HCT116 (cell line): Measurements from ENCODE around the gene SDC3. TPM values are rescaled to one million over a fixed set of nuclear protein-coding genes. Genes with fewer than 3 reads are reported as not detected.

Source experiments
- ATAC-seq: fragments of 200-7000 bp; cut with Tn5 transposase; 2 replicates; pipeline ENCODE4 v1.9.1; 2020; ENCODE audit warnings: mild to moderate bottlenecking, moderate library complexity
- BruUV-seq: library from RNA; stranded (reverse); fragments of 400-500 nt; replicated peaks from 2 replicates; lab custom pipeline; 2021; lab: Mats Ljungman, UMichigan
- CTCF ChIA-PET: fragments of 300-600 bp; sonication (Branson Sonifier 250); formaldehyde crosslinking; loops from one replicate; lab custom pipeline; 2021; ENCODE audit warnings: antibody characterized with exemption; lab: Charles Lee
- POLR2A ChIA-PET: fragments of 300-600, 350-600 bp; sonication (Branson Sonifier 250); formaldehyde crosslinking; loops from one replicate; lab custom pipeline; 2021; ENCODE audit warnings: antibody characterized with exemption; lab: Charles Lee
- RAD21 ChIA-PET, 2 experiments: fragments of 300-600 bp; sonication (Branson Sonifier 250); formaldehyde crosslinking; loops; one replicate each; lab custom pipeline; 2023; ENCODE audit warnings: low total read pairs in 2 of 2; ENCODE audit not compliant: uncharacterized antibody in 2 of 2, unreplicated experiment in 2 of 2, low non-redundant PET in 1 of 2; lab: Charles Lee
- DNase-seq: peaks from one replicate; pipeline ENCODE4 v3.0.0-alpha.2; 2010; ENCODE audit warnings: low read depth, low spot score
- H2AFZ ChIP-seq: fragments of 200-600 bp; shearing (Covaris generic), sonication (generic); 2 replicates; pipeline ENCODE4 v1.6.1; 2017; ENCODE audit warnings: low read depth, mixed run types, mixed read lengths, antibody characterized with exemption, low read length; ENCODE audit not compliant: poor library complexity, severe bottlenecking
- H3K27ac ChIP-seq: 2 replicates; pipeline ENCODE4 v1.5.1; 2012; ENCODE audit warnings: low read depth, low read length
- H3K27me3 ChIP-seq: fragments of 200-600 bp; sonication (generic); 2 replicates; pipeline ENCODE4 v1.6.1; 2016; ENCODE audit warnings: mixed run types, low read length, mixed read lengths; ENCODE audit not compliant: insufficient read depth
- H3K36me3 ChIP-seq, 2 experiments: fragments of 200-500 bp in 1 of 2; fragments of 200-600 bp in 1 of 2; sonication (Bioruptor generic) in 1 of 2; sonication (generic) in 1 of 2; 2 replicates each; pipeline versions ENCODE4 v1.5.1 to v1.6.1; 2014 to 2016; ENCODE audit warnings: low read length in 2 of 2, inconsistent platforms in 1 of 2, mixed read lengths in 1 of 2, mixed run types in 1 of 2; ENCODE audit not compliant: insufficient read depth in 2 of 2, control insufficient read depth in 1 of 2
- H3K4me1 ChIP-seq, 2 experiments: fragments of 200-600 bp in 1 of 2; sonication (generic) in 1 of 2; 2 replicates each; pipeline versions ENCODE4 v1.5.1 to v1.6.1; 2012 to 2017; ENCODE audit warnings: low read length in 2 of 2, inconsistent platforms in 1 of 2, mild to moderate bottlenecking in 1 of 2, mixed read lengths in 1 of 2, mixed run types in 1 of 2, moderate library complexity in 1 of 2; ENCODE audit not compliant: insufficient read depth in 2 of 2, control insufficient read depth in 1 of 2
- H3K4me2 ChIP-seq: fragments of 200-600 bp; sonication (generic); 2 replicates; pipeline ENCODE4 v1.6.1; 2017; ENCODE audit warnings: mixed run types, low read length, mixed read lengths
- H3K4me3 ChIP-seq, 2 experiments: fragments of 200-600 bp in 1 of 2; sonication (generic) in 1 of 2; replicated peaks in 1 of 2; 2 replicates each; pipeline ENCODE4 v1.5.1; 2011 to 2016; ENCODE audit warnings: low read length in 2 of 2, control low read depth in 1 of 2, low read depth in 1 of 2, mild to moderate bottlenecking in 1 of 2, mixed read lengths in 1 of 2, mixed run types in 1 of 2
- H3K79me2 ChIP-seq: fragments of 200-600 bp; sonication (generic); 2 replicates; pipeline ENCODE4 v1.6.1; 2017; ENCODE audit warnings: mild to moderate bottlenecking, mixed run types, low read length, moderate library complexity, mixed read lengths; ENCODE audit not compliant: insufficient read depth
- H3K9ac ChIP-seq: fragments of 200-600 bp; sonication (generic); 2 replicates; pipeline ENCODE4 v1.6.1; 2016; ENCODE audit warnings: low read length, mixed read lengths
- H3K9me2 ChIP-seq: fragments of 200-600 bp; sonication (generic), shearing (Covaris generic); 2 replicates; pipeline ENCODE4 v1.6.1; 2017; ENCODE audit warnings: mixed run types, mild to moderate bottlenecking, moderate library complexity; ENCODE audit not compliant: insufficient read depth
- H3K9me3 ChIP-seq, 2 experiments: fragments of 200-500 bp in 1 of 2; fragments of 200-600 bp in 1 of 2; sonication (Bioruptor generic) in 1 of 2; sonication (generic) in 1 of 2; 2 replicates each; pipeline ENCODE4 v1.6.1; 2014 to 2017; ENCODE audit warnings: low read length in 2 of 2, mixed read lengths in 2 of 2, inconsistent platforms in 1 of 2, low read depth in 1 of 2, mild to moderate bottlenecking in 1 of 2, mixed run types in 1 of 2, moderate library complexity in 1 of 2; ENCODE audit not compliant: control insufficient read depth in 1 of 2, insufficient read depth in 1 of 2
- H4K20me1 ChIP-seq: fragments of 200-600 bp; sonication (generic), shearing (Covaris generic); 2 replicates; pipeline ENCODE4 v1.6.1; 2017; ENCODE audit warnings: mixed run types, mild to moderate bottlenecking, moderate library complexity; ENCODE audit not compliant: insufficient read depth
- CBX3 ChIP-seq: IDR thresholded peaks from 2 replicates; pipeline ENCODE4 v1.6.1; 2012; ENCODE audit warnings: low read depth
- CEBPB ChIP-seq: IDR thresholded peaks from 2 replicates; pipeline ENCODE4 v1.6.1; 2012; ENCODE audit warnings: low read depth
- EGR1 ChIP-seq: IDR thresholded peaks from 2 replicates; pipeline ENCODE4 v1.6.1; 2012; ENCODE audit warnings: low read depth
- EZH2 ChIP-seq: fragments of 200-600 bp; sonication (generic); IDR thresholded peaks from 2 replicates; pipeline ENCODE4 v1.6.1; 2017; ENCODE audit warnings: antibody characterized with exemption, mixed run types
- EZH2phosphoT487 ChIP-seq: fragments of 200-600 bp; IDR thresholded peaks from 2 replicates; pipeline ENCODE4 v1.6.1; 2018; ENCODE audit warnings: antibody characterized with exemption, borderline replicate concordance
- FOSL1 ChIP-seq: IDR thresholded peaks from 2 replicates; pipeline ENCODE4 v1.6.1; 2012; ENCODE audit warnings: low read depth
- JUND ChIP-seq: IDR thresholded peaks from 2 replicates; pipeline ENCODE4 v1.6.1; 2012
- POLR2A ChIP-seq: IDR thresholded peaks from 2 replicates; pipeline ENCODE4 v1.7.0; 2011; ENCODE audit warnings: borderline replicate concordance; ENCODE audit not compliant: insufficient read depth, insufficient read length; ENCODE audit errors: extremely low read depth
- RAD21 ChIP-seq: IDR thresholded peaks from 2 replicates; pipeline ENCODE4 v1.6.1; 2012; ENCODE audit warnings: low read depth, mild to moderate bottlenecking
- SP1 ChIP-seq: IDR thresholded peaks from 2 replicates; pipeline ENCODE4 v1.6.1; 2012; ENCODE audit warnings: low read depth
- SRF ChIP-seq: IDR thresholded peaks from 2 replicates; pipeline ENCODE4 v1.6.1; 2012; ENCODE audit warnings: low read depth
- TCF7L2 ChIP-seq: IDR thresholded peaks from 2 replicates; pipeline ENCODE4 v1.7.0; 2011; ENCODE audit warnings: borderline replicate concordance, inconsistent platforms; ENCODE audit not compliant: insufficient read depth, insufficient read length; ENCODE audit errors: extremely low read depth
- YY1 ChIP-seq: IDR thresholded peaks from 2 replicates; pipeline ENCODE4 v1.6.1; 2011; ENCODE audit warnings: low read length, low read depth, moderate library complexity, mild to moderate bottlenecking; ENCODE audit not compliant: insufficient replicate concordance; ENCODE audit errors: extremely low read depth
- ZFX ChIP-seq: fragments of 450-650 bp; IDR thresholded peaks from 2 replicates; pipeline ENCODE4 v1.6.1; 2017
- ZNF274 ChIP-seq: fragments of 200-500 bp; sonication (Bioruptor generic); IDR thresholded peaks from 2 replicates; pipeline ENCODE4 v1.6.1; 2014; ENCODE audit warnings: mild to moderate bottlenecking, low read depth, low read length, inconsistent platforms
- intact Hi-C: fragments of 100-400 bp; cut with micrococcal nuclease; formaldehyde crosslinking; loops from 2 replicates; pipeline ENCODE4 v1.10.0; 2022
- total RNA-seq: library from RNA; stranded (reverse); gene quantifications from one replicate; pipeline ENCODE4 v1.2.1, GENCODE V29; 2021; ENCODE audit not compliant: unreplicated experiment
- TF ChIP-seq, protein P1 (sequence below): IDR thresholded peaks from 2 replicates; pipeline ENCODE4 v1.6.1; 2011; ENCODE audit warnings: mild to moderate bottlenecking, low read length, moderate library complexity; ENCODE audit not compliant: insufficient replicate concordance; ENCODE audit errors: extremely low read depth
- TF ChIP-seq, protein P2 (sequence below): IDR thresholded peaks from 2 replicates; pipeline ENCODE4 v1.6.1; 2012; ENCODE audit warnings: low read depth
- TF ChIP-seq, protein P3 (sequence below): IDR thresholded peaks from 2 replicates; pipeline ENCODE4 v1.6.1; 2012
- TF ChIP-seq, protein P4 (sequence below), 3 experiments: fragments of 200-600 bp in 1 of 3; sonication (generic) in 1 of 3; IDR thresholded peaks in 2 of 3; conservative IDR thresholded peaks in 1 of 3; 2 replicates each; pipeline ENCODE4 v1.5.1; 2012 to 2017; ENCODE audit warnings: low read depth in 2 of 3, low read length in 2 of 3, antibody characterized with exemption in 1 of 3, borderline replicate concordance in 1 of 3, control low read depth in 1 of 3, mild to moderate bottlenecking in 1 of 3, mixed read lengths in 1 of 3, mixed run types in 1 of 3, moderate library complexity in 1 of 3; ENCODE audit not compliant: insufficient read depth in 1 of 3
- TF ChIP-seq, protein P5 (sequence below): IDR thresholded peaks from 2 replicates; pipeline ENCODE4 v1.6.1; 2012

SDC3 gene
- total RNA-seq, 1 experiment from 2014 or later = 40.1 TPM

DNA sequence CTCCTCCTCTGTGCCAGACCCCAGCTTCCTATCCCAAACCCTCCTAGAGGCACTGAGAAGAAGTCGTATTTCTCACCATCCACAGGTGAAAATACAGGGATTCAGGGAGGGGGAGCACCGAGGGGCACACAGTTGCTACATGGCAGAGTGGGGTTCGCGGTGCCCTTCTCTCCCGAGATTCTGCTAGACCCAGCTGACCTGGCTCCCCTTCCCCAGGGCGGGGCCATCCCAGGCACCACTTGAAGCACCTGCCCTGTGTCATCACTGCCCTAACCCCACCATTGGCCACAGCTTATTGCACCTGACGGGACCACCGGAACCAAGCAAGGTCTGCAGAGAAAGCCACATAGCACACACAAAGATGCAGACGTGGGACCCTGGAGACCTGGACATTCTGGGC lies 30.5 kb downstream of the SDC3 start:
- no peak for DNase-seq
- ATAC-seq = no peak
- H3K4me1 ChIP-seq = no peaks in the 10 kb centered on the region
- no peaks in the 10 kb centered on the region for H3K79me2 ChIP-seq
- no peak overlapping the region for H3K4me3 ChIP-seq
- no peaks in the 10 kb centered on the region for H3K9me3 ChIP-seq
- ChIA-PET RAD21 (no interaction called here), CTCF (interaction anchor here (1.1 kb wide), 1 partner anchor 32 kb away, joined by 3 read pairs; no protein-coding TSS in a partner anchor), POLR2A (no interaction called here)
- H3K9ac ChIP-seq = no peak overlapping the region
- no peaks in the 10 kb centered on the region for H4K20me1 ChIP-seq
- no peak overlapping the region for H2AFZ ChIP-seq
- H3K27ac ChIP-seq = no peak overlapping the region
- intact Hi-C loops = no loop called here
- no peaks in the 10 kb centered on the region for H3K9me2 ChIP-seq
- no TSS peak for BruUV-seq
- TF ChIP-seq, protein P1, sequence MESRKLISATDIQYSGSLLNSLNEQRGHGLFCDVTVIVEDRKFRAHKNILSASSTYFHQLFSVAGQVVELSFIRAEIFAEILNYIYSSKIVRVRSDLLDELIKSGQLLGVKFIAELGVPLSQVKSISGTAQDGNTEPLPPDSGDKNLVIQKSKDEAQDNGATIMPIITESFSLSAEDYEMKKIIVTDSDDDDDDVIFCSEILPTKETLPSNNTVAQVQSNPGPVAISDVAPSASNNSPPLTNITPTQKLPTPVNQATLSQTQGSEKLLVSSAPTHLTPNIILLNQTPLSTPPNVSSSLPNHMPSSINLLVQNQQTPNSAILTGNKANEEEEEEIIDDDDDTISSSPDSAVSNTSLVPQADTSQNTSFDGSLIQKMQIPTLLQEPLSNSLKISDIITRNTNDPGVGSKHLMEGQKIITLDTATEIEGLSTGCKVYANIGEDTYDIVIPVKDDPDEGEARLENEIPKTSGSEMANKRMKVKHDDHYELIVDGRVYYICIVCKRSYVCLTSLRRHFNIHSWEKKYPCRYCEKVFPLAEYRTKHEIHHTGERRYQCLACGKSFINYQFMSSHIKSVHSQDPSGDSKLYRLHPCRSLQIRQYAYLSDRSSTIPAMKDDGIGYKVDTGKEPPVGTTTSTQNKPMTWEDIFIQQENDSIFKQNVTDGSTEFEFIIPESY = no peak
- TF ChIP-seq SRF = no peak
- no peak for TF ChIP-seq YY1
- TF ChIP-seq CBX3 = no peak
- TF ChIP-seq, protein P2, sequence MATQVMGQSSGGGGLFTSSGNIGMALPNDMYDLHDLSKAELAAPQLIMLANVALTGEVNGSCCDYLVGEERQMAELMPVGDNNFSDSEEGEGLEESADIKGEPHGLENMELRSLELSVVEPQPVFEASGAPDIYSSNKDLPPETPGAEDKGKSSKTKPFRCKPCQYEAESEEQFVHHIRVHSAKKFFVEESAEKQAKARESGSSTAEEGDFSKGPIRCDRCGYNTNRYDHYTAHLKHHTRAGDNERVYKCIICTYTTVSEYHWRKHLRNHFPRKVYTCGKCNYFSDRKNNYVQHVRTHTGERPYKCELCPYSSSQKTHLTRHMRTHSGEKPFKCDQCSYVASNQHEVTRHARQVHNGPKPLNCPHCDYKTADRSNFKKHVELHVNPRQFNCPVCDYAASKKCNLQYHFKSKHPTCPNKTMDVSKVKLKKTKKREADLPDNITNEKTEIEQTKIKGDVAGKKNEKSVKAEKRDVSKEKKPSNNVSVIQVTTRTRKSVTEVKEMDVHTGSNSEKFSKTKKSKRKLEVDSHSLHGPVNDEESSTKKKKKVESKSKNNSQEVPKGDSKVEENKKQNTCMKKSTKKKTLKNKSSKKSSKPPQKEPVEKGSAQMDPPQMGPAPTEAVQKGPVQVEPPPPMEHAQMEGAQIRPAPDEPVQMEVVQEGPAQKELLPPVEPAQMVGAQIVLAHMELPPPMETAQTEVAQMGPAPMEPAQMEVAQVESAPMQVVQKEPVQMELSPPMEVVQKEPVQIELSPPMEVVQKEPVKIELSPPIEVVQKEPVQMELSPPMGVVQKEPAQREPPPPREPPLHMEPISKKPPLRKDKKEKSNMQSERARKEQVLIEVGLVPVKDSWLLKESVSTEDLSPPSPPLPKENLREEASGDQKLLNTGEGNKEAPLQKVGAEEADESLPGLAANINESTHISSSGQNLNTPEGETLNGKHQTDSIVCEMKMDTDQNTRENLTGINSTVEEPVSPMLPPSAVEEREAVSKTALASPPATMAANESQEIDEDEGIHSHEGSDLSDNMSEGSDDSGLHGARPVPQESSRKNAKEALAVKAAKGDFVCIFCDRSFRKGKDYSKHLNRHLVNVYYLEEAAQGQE = no peak
- no peak for TF ChIP-seq EZH2phosphoT487
- TF ChIP-seq EZH2 = no peak
- no peak for TF ChIP-seq POLR2A
- no peak for TF ChIP-seq ZNF274
- TF ChIP-seq, protein P3, sequence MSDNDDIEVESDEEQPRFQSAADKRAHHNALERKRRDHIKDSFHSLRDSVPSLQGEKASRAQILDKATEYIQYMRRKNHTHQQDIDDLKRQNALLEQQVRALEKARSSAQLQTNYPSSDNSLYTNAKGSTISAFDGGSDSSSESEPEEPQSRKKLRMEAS = no peak
- TF ChIP-seq CEBPB = no peak
- TF ChIP-seq JUND = no peak
- TF ChIP-seq EGR1 = no peak
- TF ChIP-seq SP1 = no peak
- TF ChIP-seq, protein P4, sequence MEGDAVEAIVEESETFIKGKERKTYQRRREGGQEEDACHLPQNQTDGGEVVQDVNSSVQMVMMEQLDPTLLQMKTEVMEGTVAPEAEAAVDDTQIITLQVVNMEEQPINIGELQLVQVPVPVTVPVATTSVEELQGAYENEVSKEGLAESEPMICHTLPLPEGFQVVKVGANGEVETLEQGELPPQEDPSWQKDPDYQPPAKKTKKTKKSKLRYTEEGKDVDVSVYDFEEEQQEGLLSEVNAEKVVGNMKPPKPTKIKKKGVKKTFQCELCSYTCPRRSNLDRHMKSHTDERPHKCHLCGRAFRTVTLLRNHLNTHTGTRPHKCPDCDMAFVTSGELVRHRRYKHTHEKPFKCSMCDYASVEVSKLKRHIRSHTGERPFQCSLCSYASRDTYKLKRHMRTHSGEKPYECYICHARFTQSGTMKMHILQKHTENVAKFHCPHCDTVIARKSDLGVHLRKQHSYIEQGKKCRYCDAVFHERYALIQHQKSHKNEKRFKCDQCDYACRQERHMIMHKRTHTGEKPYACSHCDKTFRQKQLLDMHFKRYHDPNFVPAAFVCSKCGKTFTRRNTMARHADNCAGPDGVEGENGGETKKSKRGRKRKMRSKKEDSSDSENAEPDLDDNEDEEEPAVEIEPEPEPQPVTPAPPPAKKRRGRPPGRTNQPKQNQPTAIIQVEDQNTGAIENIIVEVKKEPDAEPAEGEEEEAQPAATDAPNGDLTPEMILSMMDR (IDR thresholded peaks at IDR 0.05 in 2 of 3, conservative IDR thresholded peaks at IDR 0.05 in 1 of 3; ENCODE audit: borderline replicate concordance in 1 of 3, insufficient read depth in 1 of 3, low read depth in 2 of 3, low read length in 2 of 3) = no peak
- TF ChIP-seq FOSL1 = no peak
- no peak for TF ChIP-seq RAD21
- TF ChIP-seq ZFX = no peak
- TF ChIP-seq, protein P5, sequence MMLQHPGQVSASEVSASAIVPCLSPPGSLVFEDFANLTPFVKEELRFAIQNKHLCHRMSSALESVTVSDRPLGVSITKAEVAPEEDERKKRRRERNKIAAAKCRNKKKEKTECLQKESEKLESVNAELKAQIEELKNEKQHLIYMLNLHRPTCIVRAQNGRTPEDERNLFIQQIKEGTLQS = no peak
- no peak for TF ChIP-seq TCF7L2
- no peaks in the 10 kb centered on the region for H3K27me3 ChIP-seq
- no peak overlapping the region for H3K4me2 ChIP-seq
- H3K36me3 ChIP-seq = no peaks in the 10 kb centered on the region; a peak in 1 of 4 replicates
